ENCODE data around the gene LRP1B. TPM values are rescaled to one million over a fixed set of nuclear protein-coding genes. Genes with fewer than 3 reads are reported as not detected.

The LRP1B gene
- total and polyA plus RNA-seq, 2 of the 8 experiments (the other 6 are each of a cell fraction or from before 2014, with no cell fraction given): 0.03 TPM; not detected in 1

DNA sequence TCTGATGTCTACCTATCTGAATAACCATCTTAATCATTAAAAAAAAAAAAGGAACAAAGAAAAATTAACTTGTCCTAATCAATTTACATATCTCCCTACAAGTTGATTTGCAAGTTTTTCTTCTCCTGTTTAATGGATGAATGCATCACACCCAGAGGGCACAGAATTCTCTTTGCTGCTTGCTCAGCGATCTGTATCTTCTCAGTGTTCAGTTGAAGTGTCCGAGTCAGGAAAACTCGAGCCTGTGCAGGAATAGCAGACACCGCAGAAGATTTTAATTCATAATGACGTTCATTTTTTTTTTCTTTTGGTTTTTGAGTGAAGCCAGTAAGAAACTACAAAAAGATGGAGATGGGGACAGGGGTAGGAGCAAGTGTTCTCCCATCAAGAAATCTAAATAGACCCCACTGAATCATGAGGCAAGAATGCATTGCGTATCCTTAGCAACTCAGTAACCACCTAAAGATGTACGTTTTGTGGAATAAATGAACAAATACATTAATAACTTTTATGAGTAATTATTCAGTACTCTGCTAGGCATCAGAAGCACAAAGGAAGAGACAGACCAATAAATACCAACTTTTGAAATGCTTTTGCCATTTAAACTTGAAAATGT, 675.5 kb downstream of the LRP1B start (continued):
- no peak for TF ChIP-seq CBX8 (IDR thresholded peaks at IDR 0.05; ENCODE audit: borderline replicate concordance, low read depth, low read length)
- TF ChIP-seq SIRT6 (IDR thresholded peaks at IDR 0.05; ENCODE audit: low read length): no peak
- TF ChIP-seq, protein P1, sequence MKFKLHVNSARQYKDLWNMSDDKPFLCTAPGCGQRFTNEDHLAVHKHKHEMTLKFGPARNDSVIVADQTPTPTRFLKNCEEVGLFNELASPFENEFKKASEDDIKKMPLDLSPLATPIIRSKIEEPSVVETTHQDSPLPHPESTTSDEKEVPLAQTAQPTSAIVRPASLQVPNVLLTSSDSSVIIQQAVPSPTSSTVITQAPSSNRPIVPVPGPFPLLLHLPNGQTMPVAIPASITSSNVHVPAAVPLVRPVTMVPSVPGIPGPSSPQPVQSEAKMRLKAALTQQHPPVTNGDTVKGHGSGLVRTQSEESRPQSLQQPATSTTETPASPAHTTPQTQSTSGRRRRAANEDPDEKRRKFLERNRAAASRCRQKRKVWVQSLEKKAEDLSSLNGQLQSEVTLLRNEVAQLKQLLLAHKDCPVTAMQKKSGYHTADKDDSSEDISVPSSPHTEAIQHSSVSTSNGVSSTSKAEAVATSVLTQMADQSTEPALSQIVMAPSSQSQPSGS (IDR thresholded peaks at IDR 0.05; ENCODE audit: low read length): no peak
- no peak for TF ChIP-seq GTF2F1 (IDR thresholded peaks at IDR 0.05; ENCODE audit: borderline replicate concordance, low read depth, low read length)
- no peak for TF ChIP-seq CHD2 (IDR thresholded peaks at IDR 0.05; ENCODE audit: low read length)
- TF ChIP-seq NANOG (IDR thresholded peaks at IDR 0.05; ENCODE audit: insufficient read depth, low read depth, low read length, poor library complexity, severe bottlenecking): no peak
- TF ChIP-seq BCL11A (IDR thresholded peaks at IDR 0.05; ENCODE audit: low read depth in 2 of 2, low read length in 2 of 2): no peak
- TF ChIP-seq MAFK (IDR thresholded peaks at IDR 0.05; ENCODE audit: low read depth, low read length): no peak
- TF ChIP-seq, protein P2, sequence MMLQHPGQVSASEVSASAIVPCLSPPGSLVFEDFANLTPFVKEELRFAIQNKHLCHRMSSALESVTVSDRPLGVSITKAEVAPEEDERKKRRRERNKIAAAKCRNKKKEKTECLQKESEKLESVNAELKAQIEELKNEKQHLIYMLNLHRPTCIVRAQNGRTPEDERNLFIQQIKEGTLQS (IDR thresholded peaks at IDR 0.05; ENCODE audit: insufficient read depth, low read depth, low read length): no peak
- no peak for TF ChIP-seq YY1 (IDR thresholded peaks at IDR 0.05; ENCODE audit: low read depth, low read length)
- no peak for TF ChIP-seq GABPA (IDR thresholded peaks at IDR 0.05; ENCODE audit: borderline replicate concordance, insufficient read depth, low read length)
- TF ChIP-seq CTBP2 (IDR thresholded peaks at IDR 0.05; ENCODE audit: borderline replicate concordance, insufficient read depth, insufficient read length, low read length): no peak

Measured in H1 (cell line).